GM12878 (cell line): ENCODE measurements around the gene ATP8A1. TPM values are rescaled to one million over a fixed set of nuclear protein-coding genes. Genes with fewer than 3 reads are reported as not detected.
"Not testable (repeated sequence)": the region's sequence is repeated elsewhere in the genome, so short reads cannot be mapped to it uniquely, and the experiment has no call there.

Source experiments
- ATAC-seq: fragments of 200-7000 bp; cut with Tn5 transposase; 3 replicates; pipeline ENCODE4 v1.9.1; 2020; ENCODE audit warnings: mild to moderate bottlenecking, moderate library complexity
- BruUV-seq: library from RNA; stranded (reverse); fragments of 400-500 nt; replicated peaks from 2 replicates; lab custom pipeline; 2021; lab: Mats Ljungman, UMichigan
- CTCF ChIA-PET: fragments of 300-600 bp; sonication (Branson Sonifier 250); formaldehyde crosslinking; extraction: SDS; loops from one replicate; lab custom pipeline; 2021; ENCODE audit warnings: inconsistent platforms; lab: Yijun Ruan, JAX
- POLR2A ChIA-PET: fragments of 350-600 bp; formaldehyde crosslinking; extraction: SDS; loops from one replicate; lab custom pipeline; 2021; ENCODE audit warnings: inconsistent platforms; lab: Charles Lee
- RAD21 ChIA-PET: fragments of 300-600 bp; sonication (Branson Sonifier 250); formaldehyde crosslinking; loops from one replicate; lab custom pipeline; 2023; ENCODE audit warnings: antibody characterized with exemption; ENCODE audit not compliant: unreplicated experiment; lab: Charles Lee
- SMC1A ChIA-PET: fragments of 300-600 bp; sonication (Branson Sonifier 250); formaldehyde crosslinking; loops from one replicate; lab custom pipeline; 2023; ENCODE audit not compliant: unreplicated experiment, uncharacterized antibody; lab: Charles Lee
- DNase-seq: peaks from one replicate; pipeline ENCODE4 v3.0.0-alpha.2; 2011; ENCODE audit warnings: low read depth, low spot score
- FAIRE-seq: peaks from 3 replicates; lab custom pipeline; 2011; peaks lifted over from hg19 to GRCh38; lab: Jason Lieb, UNC
- H2AFZ ChIP-seq: 2 replicates; pipeline ENCODE4 v1.6.0; 2011; ENCODE audit warnings: low read depth, low read length, control low read depth; ENCODE audit not compliant: control insufficient read depth
- H3K27ac ChIP-seq: 2 replicates; pipeline ENCODE4 v1.5.1; 2011; ENCODE audit warnings: control low read depth; ENCODE audit not compliant: control insufficient read depth, insufficient read depth
- H3K27me3 ChIP-seq, 2 experiments: replicated peaks in 1 of 2; 2 replicates each; pipeline versions ENCODE4 v1.6.0 to v1.6.1; 2011; ENCODE audit warnings: low read length in 1 of 2; ENCODE audit not compliant: control insufficient read depth in 2 of 2, insufficient read depth in 2 of 2
- H3K36me3 ChIP-seq, 2 experiments: 2 replicates each; pipeline ENCODE4 v1.5.1; 2011; ENCODE audit warnings: low read length in 1 of 2; ENCODE audit not compliant: control insufficient read depth in 2 of 2, insufficient read depth in 2 of 2
- H3K4me1 ChIP-seq: 2 replicates; pipeline ENCODE4 v1.6.1; 2011; ENCODE audit warnings: mild to moderate bottlenecking, low read length, moderate library complexity, mixed read lengths; ENCODE audit not compliant: control insufficient read depth, insufficient read depth
- H3K4me2 ChIP-seq: 2 replicates; pipeline ENCODE4 v1.6.0; 2011; ENCODE audit warnings: control low read depth; ENCODE audit not compliant: control insufficient read depth, insufficient read depth
- H3K4me3 ChIP-seq: fragments of 200-600 bp; sonication (generic); 2 replicates; pipeline ENCODE4 v1.5.1; 2016
- H3K79me2 ChIP-seq: 2 replicates; pipeline ENCODE4 v1.6.0; 2011; ENCODE audit warnings: low read length; ENCODE audit not compliant: control insufficient read depth, insufficient read depth
- H3K9ac ChIP-seq: 2 replicates; pipeline ENCODE4 v1.8.0; 2011; ENCODE audit warnings: low read length, control low read depth, mixed read lengths; ENCODE audit not compliant: control insufficient read depth, insufficient read depth
- H3K9me3 ChIP-seq: replicated peaks from 3 replicates; pipeline ENCODE4 v1.5.1; 2011; ENCODE audit warnings: mild to moderate bottlenecking, low read length; ENCODE audit not compliant: control insufficient read depth, insufficient read depth
- H4K20me1 ChIP-seq: 2 replicates; pipeline ENCODE4 v1.6.0; 2011; ENCODE audit not compliant: control insufficient read depth, insufficient read depth
- CBFB ChIP-seq: IDR thresholded peaks from 2 replicates; pipeline ENCODE4 v1.6.1; 2016; ENCODE audit warnings: antibody characterized with exemption, low read depth
- CHD1 ChIP-seq: IDR thresholded peaks from 2 replicates; pipeline ENCODE4 v1.6.1; 2012; ENCODE audit warnings: low read depth, low read length, improper control_type of control experiment
- MEF2B ChIP-seq: fragments of 450-650 bp; IDR thresholded peaks from 2 replicates; pipeline ENCODE4 v1.6.1; 2018; ENCODE audit warnings: mild to moderate bottlenecking, moderate library complexity; ENCODE audit not compliant: partially characterized antibody, poor library complexity, severe bottlenecking
- MTA2 ChIP-seq: fragments of 450-650 bp; IDR thresholded peaks from 2 replicates; pipeline ENCODE4 v1.6.1; 2016; ENCODE audit warnings: low read depth, mild to moderate bottlenecking, moderate library complexity
- MXI1 ChIP-seq: fragments of 150-350 bp; IDR thresholded peaks from 2 replicates; pipeline ENCODE4 v1.6.1; 2011; ENCODE audit warnings: low read depth, mild to moderate bottlenecking, inconsistent platforms, low read length, improper control_type of control experiment
- SMARCA5 ChIP-seq: fragments of 450-650 bp; IDR thresholded peaks from 2 replicates; pipeline ENCODE4 v1.6.1; 2017; ENCODE audit warnings: mild to moderate bottlenecking
- SUPT20H ChIP-seq: IDR thresholded peaks from 2 replicates; pipeline ENCODE4 v1.6.1; 2011; ENCODE audit warnings: low read depth, mild to moderate bottlenecking, low read length, moderate library complexity, borderline replicate concordance; ENCODE audit not compliant: control insufficient read depth
- WGBS: methylation state at CpG from one replicate; pipeline ENCODE4 v1.1.6; 2016; ENCODE audit warnings: low lambda C conversion rate; ENCODE audit not compliant: insufficient replicate concordance, insufficient coverage; ENCODE audit errors: missing lambda C conversion rate; 5-methylcytosine and 5-hydroxymethylcytosine counted together
- in situ Hi-C: fragments of 300-500 bp; cut with MboI; formaldehyde crosslinking; loops from 9 replicates; pipeline ENCODE4 v1.14.3; 2018; ENCODE audit warnings: mixed read lengths
- intact Hi-C: fragments of 100-400 bp; cut with micrococcal nuclease; formaldehyde crosslinking; loops from one replicate; pipeline ENCODE4 v1.14.2; 2022; ENCODE audit not compliant: unreplicated experiment
- polyA plus RNA-seq, 11 experiments: library from polyadenylated mRNA; depleted of rRNA in 4 of 11; unstranded in 6 of 11; stranded (reverse) in 5 of 11; fragments of >200 nt; fragmentation: Nextera tagmentation in 4 of 11; fragmentation: Illumina TruSeq in 1 of 11; extraction: Ambion mirVana in 4 of 11; extraction: Trizol in 1 of 11; gene quantifications; 1 replicate in 1 of 11; 2 replicates in 10 of 11; pipeline versions ENCODE4 v1.2.1 to v1.2.3, GENCODE V29; 2011 to 2016; ENCODE audit warnings: inconsistent platforms in 2 of 11, missing spikeins in 2 of 11, low read depth in 1 of 11
- total RNA-seq, 4 experiments: library from RNA; depleted of rRNA in 3 of 4; stranded (reverse); fragments of >200 nt in 3 of 4; fragmentation: Illumina TruSeq in 1 of 4; extraction: Trizol in 1 of 4; gene quantifications; 2 replicates each; pipeline versions ENCODE4 v1.2.1 to v1.2.3, GENCODE V29; 2013 to 2021
- TF ChIP-seq, protein P1 (sequence below): fragments of 450-650 bp; conservative IDR thresholded peaks from 2 replicates; pipeline ENCODE4 v1.6.1; 2017; ENCODE audit warnings: mild to moderate bottlenecking, moderate library complexity

The ATP8A1 gene
- total and polyA plus RNA-seq, 10 of the 15 experiments (the other 5 are each of a cell fraction or from before 2014, with no cell fraction given): 9.0 to 116 (median 37.3) TPM

DNA sequence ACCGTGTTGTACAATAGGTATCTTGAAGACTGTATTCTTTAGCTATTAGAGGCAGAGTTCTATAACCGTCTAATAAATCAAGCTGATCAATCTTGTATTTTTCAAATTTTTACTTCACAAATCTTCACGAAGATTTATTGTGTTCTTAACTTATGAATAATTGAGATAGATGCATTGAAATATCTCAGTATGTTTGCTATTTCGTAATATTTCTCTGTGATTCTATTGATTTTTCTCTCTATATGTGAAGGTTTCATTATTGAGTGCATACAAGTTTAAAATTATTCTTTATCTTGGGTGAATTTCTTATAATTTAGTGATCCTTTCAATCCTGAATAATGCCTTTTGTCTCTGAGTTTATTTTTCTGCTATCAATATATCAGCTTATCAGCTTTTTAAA lies 279.4 kb downstream of the ATP8A1 start (continued):
- TF ChIP-seq CBFB: no peak
- TF ChIP-seq MXI1: no peak
- no peak for TF ChIP-seq SMARCA5
- no peak for TF ChIP-seq MEF2B
- TF ChIP-seq, protein P1, sequence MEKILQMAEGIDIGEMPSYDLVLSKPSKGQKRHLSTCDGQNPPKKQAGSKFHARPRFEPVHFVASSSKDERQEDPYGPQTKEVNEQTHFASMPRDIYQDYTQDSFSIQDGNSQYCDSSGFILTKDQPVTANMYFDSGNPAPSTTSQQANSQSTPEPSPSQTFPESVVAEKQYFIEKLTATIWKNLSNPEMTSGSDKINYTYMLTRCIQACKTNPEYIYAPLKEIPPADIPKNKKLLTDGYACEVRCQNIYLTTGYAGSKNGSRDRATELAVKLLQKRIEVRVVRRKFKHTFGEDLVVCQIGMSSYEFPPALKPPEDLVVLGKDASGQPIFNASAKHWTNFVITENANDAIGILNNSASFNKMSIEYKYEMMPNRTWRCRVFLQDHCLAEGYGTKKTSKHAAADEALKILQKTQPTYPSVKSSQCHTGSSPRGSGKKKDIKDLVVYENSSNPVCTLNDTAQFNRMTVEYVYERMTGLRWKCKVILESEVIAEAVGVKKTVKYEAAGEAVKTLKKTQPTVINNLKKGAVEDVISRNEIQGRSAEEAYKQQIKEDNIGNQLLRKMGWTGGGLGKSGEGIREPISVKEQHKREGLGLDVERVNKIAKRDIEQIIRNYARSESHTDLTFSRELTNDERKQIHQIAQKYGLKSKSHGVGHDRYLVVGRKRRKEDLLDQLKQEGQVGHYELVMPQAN: no peak
- TF ChIP-seq MTA2: no peak
- TF ChIP-seq SUPT20H: no peak
- no peak for TF ChIP-seq CHD1

DNA sequence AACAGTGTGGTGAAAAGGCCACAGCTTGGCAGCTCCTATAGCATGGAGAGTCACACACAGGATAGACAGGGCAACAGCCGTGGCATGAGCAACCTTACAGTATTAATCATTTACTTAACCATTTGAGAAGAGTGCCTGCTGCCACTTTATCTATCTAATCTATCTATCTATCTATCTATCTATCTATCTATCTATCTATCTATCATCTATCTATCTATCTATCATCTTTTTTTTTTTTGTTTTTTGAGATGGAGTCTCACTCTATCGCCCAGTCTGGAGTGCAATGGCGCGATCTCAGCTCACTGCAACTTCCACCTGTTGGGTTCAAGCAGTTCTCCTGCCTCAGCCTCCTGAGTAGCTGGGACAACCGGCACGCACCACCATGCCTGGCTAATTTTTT lies 284.6 kb downstream of the ATP8A1 start:
- ATAC-seq, H3K79me2 ChIP-seq, POLR2A ChIA-PET, H3K9me3 ChIP-seq, H3K4me1 ChIP-seq, DNase-seq, H3K4me3 ChIP-seq, H3K9ac ChIP-seq, H3K27me3 ChIP-seq, H3K27ac ChIP-seq, H3K4me2 ChIP-seq, BruUV-seq, H4K20me1 ChIP-seq, FAIRE-seq, H3K36me3 ChIP-seq, H2AFZ ChIP-seq, in situ Hi-C loops: not testable (repeated sequence)
- SMC1A ChIA-PET: interaction anchor here (0.5 to 4.8 kb wide), 12 partner anchors 9 to 1653 kb away, joined by 3 to 90 read pairs (median 4); no protein-coding TSS in a partner anchor
- CTCF ChIA-PET: interaction anchor here (0.7 to 6.0 kb wide), 21 partner anchors 9 to 495 kb away, joined by 3 to 107 read pairs (median 6); no protein-coding TSS in a partner anchor
- RAD21 ChIA-PET: interaction anchor here (1.0 to 4.3 kb wide), 9 partner anchors 29 to 492 kb away, joined by 3 to 56 read pairs (median 4); no protein-coding TSS in a partner anchor
- 82% methylated on average over 6 of the region's 6 CpGs for WGBS
- intact Hi-C loops: loop anchor here (5.0 kb wide), 1 partner anchor 90 kb away; no protein-coding TSS in a partner anchor
